ENCODE measurements around the gene STK11. TPM values are rescaled to one million over a fixed set of nuclear protein-coding genes. Genes with fewer than 3 reads are reported as not detected.
A peak's percentile ranks its signal among the peaks of the same experiment; 100 is the strongest.

Gene STK11
- total RNA-seq, 1 donor from 2014 or later = 67.6 TPM

DNA sequence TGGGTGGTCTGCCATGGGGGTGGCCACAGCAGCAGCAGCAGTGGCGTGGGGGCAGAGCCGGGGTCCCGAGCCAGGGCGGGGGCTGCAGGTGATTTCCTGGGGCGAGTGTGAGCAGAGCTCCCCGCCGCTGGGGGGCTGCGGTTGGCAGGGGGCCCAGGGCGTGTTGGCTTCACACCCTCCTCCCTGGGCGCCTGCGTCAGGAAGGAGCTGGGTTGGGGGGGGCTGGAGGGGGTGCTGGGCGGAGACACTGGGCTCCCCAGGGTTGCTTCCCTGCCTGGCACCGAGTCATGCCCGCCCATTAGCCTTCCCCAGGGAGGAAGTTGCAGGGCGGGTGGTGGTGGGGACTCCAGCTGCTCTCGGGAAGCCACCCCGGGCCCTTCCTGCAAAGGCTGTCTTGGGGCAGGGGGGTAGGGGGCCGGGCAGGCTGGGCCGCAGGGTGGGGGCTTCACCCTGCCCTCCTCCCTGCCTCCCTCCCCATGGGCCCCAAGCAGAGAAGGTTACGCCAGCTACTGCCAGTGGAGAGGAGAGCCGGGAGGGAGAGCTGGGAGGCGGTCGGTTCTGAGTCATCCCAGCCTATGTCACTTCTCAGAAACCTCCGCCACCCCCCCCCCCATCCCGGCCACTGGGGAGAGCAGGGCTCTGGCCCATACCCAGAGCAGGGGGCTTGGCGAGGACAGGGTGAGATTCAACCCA, 47.4 kb downstream of the STK11 start:
- ChIA-PET CTCF (interaction anchor here (0.7 to 2.2 kb wide), 4 partner anchors 9 to 22 kb away, joined by 3 to 26 read pairs (median 12); partner anchors contain the start of gene FAM174C), POLR2A (interaction anchor here (0.6 to 4.8 kb wide), 19 partner anchors 9 to 786 kb away, joined by 3 to 283 read pairs (median 6); partner anchors contain the start of genes ARHGAP45, CIRBP and FAM174C)
- H3K36me3 Mint-ChIP-seq (ENCODE audit: low read depth) = peaks cover 40% of the 10 kb centered on the region
- H3K27ac Mint-ChIP-seq = peak overlapping the region; percentile 82
- H3K27me3 Mint-ChIP-seq = no peaks in the 10 kb centered on the region
- H3K4me1 Mint-ChIP-seq = peaks cover 46% of the 10 kb centered on the region
- peak; percentile 83 for DNase-seq
- ATAC-seq (ENCODE audit: low read depth) = peak; percentile 47
- H3K4me3 Mint-ChIP-seq = peak overlapping the region; percentile 69
- intact Hi-C loops (cut with micrococcal nuclease) = loop anchor here (1.0 kb wide), 1 partner anchor 8 kb away; no protein-coding TSS in a partner anchor
- no peaks in the 10 kb centered on the region for H3K9me3 Mint-ChIP-seq
- no peak for TF ChIP-seq CTCF (IDR thresholded peaks at IDR 0.05)

DNA sequence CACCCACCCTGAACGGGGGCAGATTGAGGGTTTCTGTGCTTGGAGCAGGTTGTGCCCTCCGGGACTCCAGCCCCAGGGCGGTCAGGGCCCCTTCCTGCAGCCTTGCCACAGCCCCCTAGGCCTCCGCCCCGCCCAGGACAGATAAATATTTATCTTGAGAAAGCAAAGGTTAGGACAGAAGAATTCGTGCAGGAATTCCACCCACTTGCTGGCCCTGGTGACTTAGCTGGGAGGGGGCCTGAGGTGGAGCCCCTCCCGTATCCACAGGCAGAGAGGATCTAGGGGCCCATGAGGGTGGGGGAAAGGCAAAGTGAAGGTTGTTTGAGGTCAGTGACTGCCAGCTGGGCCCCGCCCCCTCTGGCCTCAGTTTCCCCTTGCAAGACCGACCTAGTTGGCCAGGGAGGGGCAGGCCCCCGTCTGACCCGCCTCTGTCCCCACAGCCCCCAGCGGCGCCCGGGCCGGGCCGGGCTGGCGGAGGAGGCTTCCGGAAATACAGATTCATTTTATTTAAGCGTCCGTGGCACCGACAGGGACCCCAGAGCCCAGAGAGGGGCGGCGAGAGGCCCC, 48.0 kb downstream of the STK11 start:
- CTCF ChIA-PET = interaction anchor here (0.7 to 2.2 kb wide), 4 partner anchors 9 to 22 kb away, joined by 3 to 26 read pairs (median 12); partner anchors contain the start of gene FAM174C
- intact Hi-C loops (cut with micrococcal nuclease) = loop anchor here (1.0 kb wide), 1 partner anchor 8 kb away; no protein-coding TSS in a partner anchor

DNA sequence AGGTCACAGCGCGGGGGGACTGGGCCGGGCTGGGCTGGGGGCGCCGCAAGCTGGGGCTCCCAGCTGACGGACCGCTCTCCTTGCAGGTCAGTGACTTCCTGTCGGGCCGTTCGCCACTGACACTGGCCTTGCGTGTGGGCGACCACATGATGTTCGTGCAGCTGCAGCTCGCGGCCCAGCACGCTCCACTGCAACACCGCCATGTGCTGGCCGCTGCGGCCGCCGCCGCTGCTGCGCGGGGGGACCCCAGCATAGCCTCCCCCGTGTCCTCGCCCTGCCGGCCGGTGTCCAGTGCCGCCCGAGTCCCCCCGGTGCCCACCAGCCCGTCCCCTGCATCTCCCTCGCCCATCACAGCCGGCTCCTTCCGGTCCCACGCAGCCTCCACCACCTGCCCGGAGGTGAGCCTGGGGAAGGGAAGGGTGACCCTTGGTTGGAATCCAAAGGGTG, 48.5 kb downstream of the STK11 start:
- peaks cover 40% of the 10 kb centered on the region for H3K36me3 Mint-ChIP-seq (ENCODE audit: low read depth)
- no peak for ATAC-seq (ENCODE audit: low read depth)
- intact Hi-C loops (cut with micrococcal nuclease) = no loop called here
- no peak for DNase-seq
- H3K4me1 Mint-ChIP-seq = peaks cover 57% of the 10 kb centered on the region
- no peaks in the 10 kb centered on the region for H3K9me3 Mint-ChIP-seq
- no peak overlapping the region for H3K27ac Mint-ChIP-seq
- POLR2A ChIA-PET = interaction anchor here (1.5 to 4.8 kb wide), 5 partner anchors 10 to 226 kb away, joined by 10 to 283 read pairs (median 31); partner anchors contain the start of gene CIRBP
- TF ChIP-seq CTCF (IDR thresholded peaks at IDR 0.05) = no peak
- H3K4me3 Mint-ChIP-seq = no peak overlapping the region
- CTCF ChIA-PET = interaction anchor here (1.9 to 3.1 kb wide), 3 partner anchors 10 to 13 kb away, joined by 8 to 26 read pairs (median 14); no protein-coding TSS in a partner anchor
- H3K27me3 Mint-ChIP-seq = no peaks in the 10 kb centered on the region

More for the DNA sequence above, 48.0 kb downstream of the STK11 start:
- Mint-ChIP-seq H3K4me3 (peak overlapping the region; percentile 69), H3K27me3 (no peaks in the 10 kb centered on the region), H3K9me3 (no peaks in the 10 kb centered on the region), H3K36me3 (ENCODE audit: low read depth) (peaks cover 40% of the 10 kb centered on the region), H3K4me1 (peaks cover 52% of the 10 kb centered on the region), H3K27ac (peak overlapping the region; percentile 82)
- no peak for ATAC-seq (ENCODE audit: low read depth)
- POLR2A ChIA-PET = interaction anchor here (0.6 to 4.8 kb wide), 17 partner anchors 10 to 786 kb away, joined by 3 to 283 read pairs (median 6); partner anchors contain the start of genes ARHGAP45, CIRBP and FAM174C
- no peak for TF ChIP-seq CTCF (IDR thresholded peaks at IDR 0.05)
- DNase-seq = no peak

GRCh38 chr19:1254530-1255185, 49.1 kb downstream of the STK11 start:
- Mint-ChIP-seq H3K4me1 (peaks cover 63% of the 10 kb centered on the region), H3K36me3 (ENCODE audit: low read depth) (peaks cover 40% of the 10 kb centered on the region), H3K4me3 (peak overlapping the region; percentile 19), H3K27ac (peak overlapping the region; percentile 41), H3K27me3 (no peaks in the 10 kb centered on the region), H3K9me3 (no peaks in the 10 kb centered on the region)
- DNase-seq (no peak), ATAC-seq (ENCODE audit: low read depth) (no peak)
- TF ChIP-seq CTCF (IDR thresholded peaks at IDR 0.05) = no peak
- CTCF ChIA-PET = interaction anchor here (2.2 to 3.1 kb wide), 2 partner anchors 11 to 12 kb away, joined by 8 to 26 read pairs; no protein-coding TSS in a partner anchor
- POLR2A ChIA-PET = interaction anchor here (1.2 to 4.8 kb wide), 4 partner anchors 9 to 19 kb away, joined by 4 to 139 read pairs (median 10); partner anchors contain the start of gene CIRBP
- intact Hi-C loops (cut with micrococcal nuclease) = no loop called here

Data from activated B cell treated with CpG ODN at 0.5 μM for 24 hours (primary cell).